SU-DHL-6 (cell line): ENCODE results near the gene LRRTM3.

ENCODE experiments used
- H2AFZ ChIP-seq: fragments of 200-600 bp; sonication (generic); 2 replicates; pipeline ENCODE4 v1.6.1; 2014; ENCODE audit warnings: low read depth, mild to moderate bottlenecking, moderate library complexity, mixed read lengths, antibody characterized with exemption, low read length; ENCODE audit not compliant: severe bottlenecking
- H3F3A ChIP-seq: fragments of 200-600 bp; shearing (Covaris generic); 2 replicates; pipeline ENCODE4 v1.6.0; 2016; ENCODE audit warnings: antibody characterized with exemption, mild to moderate bottlenecking; ENCODE audit not compliant: insufficient read depth
- H3K27ac ChIP-seq: fragments of 200-600 bp; sonication (generic); 2 replicates; pipeline ENCODE4 v1.5.1; 2016; ENCODE audit warnings: low read depth, mild to moderate bottlenecking, low read length, moderate library complexity, mixed read lengths
- H3K27me3 ChIP-seq: fragments of 200-600 bp; sonication (generic), shearing (Covaris generic); 2 replicates; pipeline ENCODE4 v1.6.0; 2014; ENCODE audit warnings: mild to moderate bottlenecking, low read length
- H3K36me3 ChIP-seq: fragments of 200-600 bp; sonication (generic); 2 replicates; pipeline ENCODE4 v1.6.1; 2014; ENCODE audit warnings: mild to moderate bottlenecking, low read length, mixed read lengths
- H3K4me2 ChIP-seq: fragments of 300-600, 200-600 bp; shearing (Covaris generic), sonication (generic); 2 replicates; pipeline ENCODE4 v1.6.0; 2014; ENCODE audit warnings: low read length, low read depth, mild to moderate bottlenecking; ENCODE audit not compliant: poor library complexity, severe bottlenecking
- H3K4me3 ChIP-seq: fragments of 200-600 bp; sonication (generic); 2 replicates; pipeline ENCODE4 v1.5.1; 2014; ENCODE audit warnings: antibody characterized with exemption, low read length, mild to moderate bottlenecking, mixed read lengths; ENCODE audit not compliant: insufficient read depth, poor library complexity, severe bottlenecking
- H3K79me2 ChIP-seq: fragments of 200-600 bp; sonication (generic); 2 replicates; pipeline ENCODE4 v1.6.1; 2014; ENCODE audit warnings: mild to moderate bottlenecking, low read length, moderate library complexity; ENCODE audit not compliant: insufficient read depth
- H3K9ac ChIP-seq: fragments of 200-600 bp; sonication (generic); 2 replicates; pipeline ENCODE4 v1.7.0; 2014; ENCODE audit warnings: mild to moderate bottlenecking, low read length
- H3K9me2 ChIP-seq: fragments of 200-600 bp; sonication (generic); replicated peaks from 2 replicates; pipeline ENCODE4 v1.6.1; 2014; ENCODE audit warnings: low read length; ENCODE audit not compliant: insufficient read depth
- H3K9me3 ChIP-seq: fragments of 200-600 bp; sonication (generic); 2 replicates; pipeline ENCODE4 v1.6.1; 2014; ENCODE audit warnings: low read length, mixed read lengths; ENCODE audit not compliant: insufficient read depth
- H4K20me1 ChIP-seq: fragments of 200-600 bp; sonication (generic); 2 replicates; pipeline ENCODE4 v1.6.1; 2014; ENCODE audit warnings: low read depth, mild to moderate bottlenecking, antibody characterized with exemption, low read length, moderate library complexity, mixed read lengths
- EZH2phosphoT487 ChIP-seq: fragments of 200-600 bp; sonication (generic), shearing (Covaris generic); conservative IDR thresholded peaks from 2 replicates; pipeline ENCODE4 v1.6.1; 2018; ENCODE audit warnings: mild to moderate bottlenecking, antibody characterized with exemption, low read length, moderate library complexity, mixed read lengths
- TF ChIP-seq, protein P1 (sequence below): fragments of 200-600 bp; sonication (generic); IDR thresholded peaks from one replicate; pipeline ENCODE4 v1.5.1; 2017; ENCODE audit warnings: antibody characterized with exemption, mild to moderate bottlenecking, low read length, moderate library complexity; ENCODE audit not compliant: insufficient read depth, poor library complexity, severe bottlenecking

The LRRTM3 gene

DNA sequence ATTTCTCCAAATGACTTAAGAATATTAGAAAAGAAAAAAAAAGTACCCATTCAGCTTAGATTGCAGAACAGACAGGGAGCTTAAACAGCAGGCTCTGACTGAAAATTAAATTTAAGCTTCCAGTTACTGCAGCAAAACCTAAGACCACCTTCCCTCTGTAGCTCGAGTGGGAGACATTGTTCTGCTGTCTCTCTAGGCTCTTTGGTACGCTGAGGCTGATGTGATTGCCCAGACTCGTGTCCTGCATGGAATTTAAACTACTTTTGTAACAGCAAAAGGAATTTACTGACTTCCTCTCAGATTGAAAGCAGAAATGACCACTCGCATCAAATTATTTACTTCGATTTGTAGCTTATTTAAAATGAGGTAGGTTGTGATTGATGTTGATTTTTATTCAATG is 124.6 kb downstream of the LRRTM3 start:
- Histone ChIP-seq H3K79me2 (no peaks in the 10 kb centered on the region), H3K36me3 (no peaks in the 10 kb centered on the region), H3K27me3 (no peaks in the 10 kb centered on the region), H3K9ac (no peak overlapping the region), H3K9me2 (no peaks in the 10 kb centered on the region), H3K27ac (no peak overlapping the region), H3K9me3 (no peaks in the 10 kb centered on the region), H3K4me2 (no peak overlapping the region), H4K20me1 (no peaks in the 10 kb centered on the region), H3F3A (no peaks in the 10 kb centered on the region), H2AFZ (no peak overlapping the region), H3K4me3 (no peak overlapping the region)
- TF ChIP-seq EZH2phosphoT487, result no peak
- TF ChIP-seq, protein P1, sequence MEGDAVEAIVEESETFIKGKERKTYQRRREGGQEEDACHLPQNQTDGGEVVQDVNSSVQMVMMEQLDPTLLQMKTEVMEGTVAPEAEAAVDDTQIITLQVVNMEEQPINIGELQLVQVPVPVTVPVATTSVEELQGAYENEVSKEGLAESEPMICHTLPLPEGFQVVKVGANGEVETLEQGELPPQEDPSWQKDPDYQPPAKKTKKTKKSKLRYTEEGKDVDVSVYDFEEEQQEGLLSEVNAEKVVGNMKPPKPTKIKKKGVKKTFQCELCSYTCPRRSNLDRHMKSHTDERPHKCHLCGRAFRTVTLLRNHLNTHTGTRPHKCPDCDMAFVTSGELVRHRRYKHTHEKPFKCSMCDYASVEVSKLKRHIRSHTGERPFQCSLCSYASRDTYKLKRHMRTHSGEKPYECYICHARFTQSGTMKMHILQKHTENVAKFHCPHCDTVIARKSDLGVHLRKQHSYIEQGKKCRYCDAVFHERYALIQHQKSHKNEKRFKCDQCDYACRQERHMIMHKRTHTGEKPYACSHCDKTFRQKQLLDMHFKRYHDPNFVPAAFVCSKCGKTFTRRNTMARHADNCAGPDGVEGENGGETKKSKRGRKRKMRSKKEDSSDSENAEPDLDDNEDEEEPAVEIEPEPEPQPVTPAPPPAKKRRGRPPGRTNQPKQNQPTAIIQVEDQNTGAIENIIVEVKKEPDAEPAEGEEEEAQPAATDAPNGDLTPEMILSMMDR, result no peak

DNA sequence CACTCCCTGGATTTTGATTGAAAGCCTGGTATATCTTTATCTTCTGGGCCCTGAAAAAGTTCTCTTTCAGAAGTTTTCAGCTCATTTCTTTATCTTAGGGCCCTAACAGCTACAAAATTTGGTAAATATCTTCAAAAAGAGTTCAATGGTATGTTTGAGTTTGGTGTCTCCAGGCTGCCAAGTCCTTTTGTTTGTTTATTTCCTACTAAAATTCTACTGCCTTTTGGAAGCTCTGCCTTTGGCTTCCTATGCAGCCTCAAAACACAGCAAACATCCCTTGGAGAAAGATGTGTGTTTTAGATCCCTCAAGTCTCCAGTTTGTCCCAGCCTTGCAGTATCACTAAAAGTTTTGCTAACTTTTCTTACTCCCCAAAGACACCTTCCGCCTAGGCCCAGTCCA is 146.8 kb downstream of the LRRTM3 start:
- no peaks in the 10 kb centered on the region for H3F3A ChIP-seq
- H4K20me1 ChIP-seq, result no peaks in the 10 kb centered on the region
- H3K9me3 ChIP-seq, result no peaks in the 10 kb centered on the region
- H3K4me2 ChIP-seq, result no peak overlapping the region
- no peaks in the 10 kb centered on the region for H3K79me2 ChIP-seq
- H3K36me3 ChIP-seq, result no peaks in the 10 kb centered on the region
- H2AFZ ChIP-seq, result no peak overlapping the region
- H3K4me3 ChIP-seq, result no peak overlapping the region
- H3K9ac ChIP-seq, result no peak overlapping the region
- no peaks in the 10 kb centered on the region for H3K27me3 ChIP-seq
- no peak for TF ChIP-seq EZH2phosphoT487
- TF ChIP-seq, protein P1, result no peak
- H3K9me2 ChIP-seq, result no peaks in the 10 kb centered on the region
- H3K27ac ChIP-seq, result no peak overlapping the region

DNA sequence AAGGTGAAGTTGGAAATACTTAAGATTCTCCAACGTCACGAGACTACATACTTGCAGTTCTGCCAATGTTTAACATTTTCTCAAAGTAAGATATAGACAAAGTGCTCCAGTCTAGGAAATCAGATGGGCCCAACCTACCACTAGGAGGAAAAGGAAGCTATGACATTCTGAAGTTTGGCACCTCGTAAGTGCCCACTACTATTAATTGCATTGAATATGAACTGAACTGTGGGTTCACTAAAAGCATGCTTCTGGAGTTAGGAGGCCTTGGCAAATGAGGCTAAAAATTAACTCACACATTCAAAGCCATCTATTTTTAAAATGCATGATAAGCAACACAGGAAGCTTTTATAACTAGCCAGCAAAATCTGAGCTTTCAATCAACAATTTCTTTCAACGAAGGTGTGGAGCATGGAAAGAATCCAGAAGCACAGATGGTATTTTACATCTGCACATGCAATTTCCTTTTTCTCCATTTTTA is 149.7 kb downstream of the LRRTM3 start:
- H3K9me3 ChIP-seq, result no peaks in the 10 kb centered on the region
- no peaks in the 10 kb centered on the region for H4K20me1 ChIP-seq
- no peaks in the 10 kb centered on the region for H3K27me3 ChIP-seq
- H3K9me2 ChIP-seq, result no peaks in the 10 kb centered on the region
- TF ChIP-seq EZH2phosphoT487, result no peak
- TF ChIP-seq, protein P1, result no peak
- no peak overlapping the region for H3K4me2 ChIP-seq
- H2AFZ ChIP-seq, result no peak overlapping the region
- H3F3A ChIP-seq, result no peaks in the 10 kb centered on the region
- no peak overlapping the region for H3K9ac ChIP-seq
- no peak overlapping the region for H3K4me3 ChIP-seq
- no peaks in the 10 kb centered on the region for H3K36me3 ChIP-seq
- no peak overlapping the region for H3K27ac ChIP-seq
- H3K79me2 ChIP-seq, result no peaks in the 10 kb centered on the region

DNA sequence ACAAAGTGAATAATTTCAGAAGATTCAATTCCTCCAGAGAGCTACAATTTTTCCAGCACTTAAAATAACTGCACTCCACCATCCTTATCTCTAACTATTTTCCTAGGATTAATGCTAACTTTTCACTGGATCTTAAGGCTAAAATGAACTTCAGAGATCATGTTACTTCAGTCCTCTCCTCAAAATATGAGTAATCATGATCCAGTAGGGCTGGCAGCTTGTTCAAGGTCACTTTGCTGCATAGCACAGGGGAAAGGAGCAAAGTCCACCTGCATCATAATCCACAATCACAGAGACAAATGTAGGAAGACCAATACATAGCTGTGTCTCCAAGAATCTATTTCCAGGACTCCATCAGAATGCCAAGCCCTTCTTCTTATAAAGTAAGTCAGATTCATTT is 150.3 kb downstream of the LRRTM3 start:
- no peaks in the 10 kb centered on the region for H3F3A ChIP-seq
- H2AFZ ChIP-seq, result no peak overlapping the region
- no peak overlapping the region for H3K27ac ChIP-seq
- no peaks in the 10 kb centered on the region for H4K20me1 ChIP-seq
- no peaks in the 10 kb centered on the region for H3K36me3 ChIP-seq
- H3K9me3 ChIP-seq, result no peaks in the 10 kb centered on the region
- H3K27me3 ChIP-seq, result no peaks in the 10 kb centered on the region
- H3K9ac ChIP-seq, result no peak overlapping the region
- H3K4me3 ChIP-seq, result no peak overlapping the region
- TF ChIP-seq EZH2phosphoT487, result no peak
- TF ChIP-seq, protein P1, result no peak
- no peak overlapping the region for H3K4me2 ChIP-seq
- no peaks in the 10 kb centered on the region for H3K79me2 ChIP-seq
- H3K9me2 ChIP-seq, result no peaks in the 10 kb centered on the region
